HG02840 (cell line): ENCODE measurements around the gene AIMP1.
"Not testable (repeated sequence)": the region's sequence is repeated elsewhere in the genome, so short reads cannot be mapped to it uniquely, and the experiment has no call there.

Experiments
- ATAC-seq: cut with Tn5 transposase; IDR thresholded peaks from one replicate; pipeline ENCODE4 v1.9.1; 2021; ENCODE audit warnings: mild to moderate bottlenecking, moderate library complexity, moderate number of reproducible peaks; ENCODE audit not compliant: unreplicated experiment, low FRiP score

AIMP1 gene

GRCh38 chr4:106398898-106399297 lies 82.5 kb downstream of the AIMP1 start:
- not testable (repeated sequence) for ATAC-seq
